HG02970 (cell line): ENCODE measurements around the gene COBLL1.

Experiments
- ATAC-seq: cut with Tn5 transposase; IDR thresholded peaks from one replicate; pipeline ENCODE4 v1.9.1; 2021; ENCODE audit warnings: mild to moderate bottlenecking, moderate library complexity, moderate number of reproducible peaks; ENCODE audit not compliant: unreplicated experiment, low FRiP score

Gene COBLL1

DNA sequence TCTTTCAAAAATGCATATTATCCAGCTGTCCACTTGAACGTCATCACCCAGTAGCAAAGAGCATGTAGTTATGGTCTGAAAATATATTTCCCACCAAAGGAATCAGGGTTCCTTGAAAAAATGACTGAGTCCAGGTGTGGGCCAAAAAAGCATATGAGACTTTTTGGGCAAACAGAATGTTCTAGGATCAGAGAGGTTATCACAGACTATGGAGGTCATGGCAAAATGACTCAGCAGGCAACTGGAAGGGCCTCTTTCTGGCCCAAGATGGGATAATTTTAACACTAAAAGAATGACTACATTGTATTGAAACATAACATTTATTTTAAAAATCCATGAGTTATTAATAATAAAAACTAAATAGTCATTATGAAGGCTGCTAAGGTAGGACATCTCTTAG lies 77.1 kb downstream of the COBLL1 start:
- ATAC-seq = no peak

DNA sequence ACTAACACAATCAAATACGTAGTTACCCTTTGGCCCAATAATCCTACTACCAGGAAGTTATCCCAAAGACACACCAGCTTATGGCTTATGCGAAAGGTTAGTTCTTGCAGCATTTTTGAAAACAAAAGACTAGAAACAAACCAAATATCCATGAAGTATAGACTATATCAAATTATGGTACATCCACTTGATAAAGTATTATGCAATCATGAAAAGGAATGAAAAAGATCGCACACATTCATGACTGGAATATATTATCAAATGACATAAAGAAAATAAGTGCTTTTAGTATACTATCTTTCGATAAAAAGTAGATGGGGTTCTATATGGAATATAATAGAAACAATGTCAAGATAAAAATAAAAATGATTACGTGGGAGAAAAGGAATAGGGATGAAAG lies 78.2 kb downstream of the COBLL1 start:
- ATAC-seq = no peak

DNA sequence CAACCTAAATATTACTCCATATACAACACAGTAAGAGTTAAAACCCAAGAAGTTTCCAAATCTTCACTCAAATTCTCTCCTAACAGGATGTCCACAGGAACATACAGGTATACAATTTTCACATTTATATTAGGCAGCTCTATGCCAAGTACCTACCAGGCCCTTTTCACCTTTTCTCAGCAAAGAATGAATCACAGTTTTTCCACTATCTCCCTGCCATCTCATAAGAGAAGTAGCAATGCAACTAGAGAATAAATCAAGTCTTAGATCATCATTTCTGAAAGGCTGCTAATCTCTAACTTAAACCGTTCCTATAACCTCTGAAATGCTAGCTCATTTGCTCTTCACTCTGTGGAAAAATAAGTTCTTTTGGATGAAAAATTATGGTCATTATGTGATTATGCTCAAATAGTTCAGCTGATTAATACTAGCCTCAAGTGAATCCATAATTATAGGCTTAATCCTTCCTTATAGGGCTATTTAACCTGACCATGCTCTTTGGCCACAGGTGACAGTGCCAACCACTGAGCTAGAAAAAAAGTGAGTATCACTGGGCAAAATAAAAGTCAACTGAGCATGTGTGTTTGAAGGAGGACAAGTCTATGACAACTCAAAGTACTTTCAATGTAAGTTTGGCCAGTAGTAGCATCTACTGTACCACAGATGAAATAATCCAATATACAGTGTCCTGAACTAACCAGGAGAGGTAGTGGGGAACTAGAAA lies 79.7 kb downstream of the COBLL1 start:
- no peak for ATAC-seq

- peak; percentile 99 for ATAC-seq
Measured at GRCh38 chr2:164761201-164761600, 80.4 kb downstream of the COBLL1 start.

DNA sequence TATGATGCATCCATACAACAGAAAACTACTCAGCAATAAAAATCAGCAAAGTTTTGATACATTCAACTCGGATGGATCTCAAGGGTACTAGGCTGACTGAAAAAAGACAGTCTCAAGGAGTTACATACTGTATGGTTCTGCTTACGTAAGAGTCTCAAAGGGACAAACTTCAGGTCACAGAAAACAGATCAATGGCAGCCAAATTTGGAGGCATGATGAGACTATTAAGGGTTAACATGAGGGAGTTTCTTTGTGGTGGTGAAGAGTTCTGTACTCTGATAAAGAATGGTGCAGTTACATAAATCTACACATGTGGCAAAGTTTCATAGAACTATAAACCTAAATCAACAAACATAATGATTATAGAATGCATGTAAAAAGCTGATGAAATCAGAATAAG lies 81.4 kb downstream of the COBLL1 start:
- ATAC-seq = no peak

DNA sequence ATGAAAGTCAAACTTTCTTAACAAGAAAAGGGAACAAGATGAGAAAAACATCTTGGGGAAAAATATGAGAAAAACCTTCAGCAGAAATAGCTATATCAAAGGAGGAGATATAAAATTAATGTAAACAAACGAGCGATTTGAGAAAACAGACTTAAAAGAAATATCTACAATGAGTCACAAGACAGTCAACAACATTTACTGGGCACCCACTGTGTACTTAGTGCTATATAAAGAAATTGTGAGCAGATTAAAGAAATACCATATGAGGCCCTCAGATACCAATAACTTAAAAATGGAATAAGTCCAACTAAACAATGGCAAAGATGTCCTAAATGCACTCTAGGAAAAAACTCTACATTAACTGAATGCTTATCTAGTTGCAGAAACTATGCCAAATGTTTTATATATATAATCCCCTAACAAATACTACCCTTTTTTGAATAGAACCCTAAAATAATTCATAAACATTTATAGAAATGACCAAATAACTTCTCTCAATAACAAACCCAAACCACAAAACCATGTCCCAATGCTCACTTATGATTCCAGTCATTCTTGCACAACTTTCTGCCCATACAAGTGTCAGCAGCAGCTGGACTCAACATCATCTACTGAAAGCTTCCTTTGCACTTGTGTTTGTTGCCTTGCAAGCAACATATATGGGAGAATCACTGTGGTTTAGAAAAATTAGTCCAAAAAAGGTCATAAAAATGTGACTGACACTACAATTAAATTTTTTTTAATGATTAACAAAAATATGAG lies 83.5 kb downstream of the COBLL1 start:
- ATAC-seq = no peak

DNA sequence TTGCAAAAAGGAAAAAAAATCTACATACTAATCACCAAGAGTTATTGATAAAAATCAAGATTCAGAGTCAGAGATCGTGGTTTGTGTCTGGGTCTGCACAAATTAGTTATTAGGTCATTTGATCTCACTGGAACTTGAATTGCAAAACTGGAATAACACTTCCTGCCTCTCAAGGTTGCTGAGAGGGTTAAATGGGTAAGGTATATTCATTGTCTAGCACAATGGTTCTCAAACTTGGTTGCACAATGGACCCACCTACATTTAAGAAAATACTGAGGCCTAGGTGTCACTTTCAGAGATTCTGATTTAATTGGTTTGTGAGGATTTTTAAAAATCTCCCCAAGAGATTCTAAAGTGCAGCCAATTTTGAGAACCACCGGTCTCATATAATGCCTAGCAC lies 84.8 kb downstream of the COBLL1 start:
- ATAC-seq = no peak

DNA sequence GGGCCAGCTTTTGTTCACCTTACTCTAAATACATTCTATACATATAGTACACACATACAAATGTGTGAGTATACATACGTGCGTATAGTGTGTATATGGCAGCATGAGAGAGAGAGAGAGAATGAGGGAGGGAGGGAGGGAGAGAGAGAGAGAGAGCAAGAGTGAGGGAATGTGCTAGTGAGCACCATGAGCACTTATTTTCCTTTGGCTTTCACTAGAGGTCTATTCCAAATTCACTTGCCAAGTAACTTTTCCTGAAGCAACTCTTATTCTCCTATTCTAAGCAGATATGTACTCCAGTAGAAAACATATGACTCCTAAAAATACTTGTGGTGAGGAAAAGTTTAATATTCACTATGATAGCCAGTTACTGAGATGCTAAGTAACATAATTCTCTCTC lies 85.7 kb downstream of the COBLL1 start:
- no peak for ATAC-seq

- no peak for ATAC-seq
Measured at GRCh38 chr2:164754157-164755093, 87.2 kb downstream of the COBLL1 start.

DNA sequence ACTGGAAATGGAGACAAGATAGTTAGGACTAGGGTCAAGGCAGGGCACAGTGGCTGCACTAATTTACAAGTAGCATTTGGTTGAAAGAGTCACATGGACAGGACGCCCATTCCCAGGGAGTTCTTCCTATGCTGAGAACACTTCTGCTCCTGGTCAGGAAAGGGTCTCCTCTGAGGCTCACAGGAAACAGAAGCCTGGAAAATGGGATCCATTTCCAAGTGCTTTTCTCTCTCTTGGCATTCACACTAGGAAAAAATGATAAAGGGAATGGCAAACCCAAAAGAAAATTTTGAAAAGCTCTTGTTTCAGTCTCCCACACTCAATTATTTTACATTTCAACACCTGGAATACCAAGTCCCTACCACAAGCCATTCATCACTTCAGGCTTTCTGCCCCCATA lies 88.7 kb downstream of the COBLL1 start:
- ATAC-seq = no peak

DNA sequence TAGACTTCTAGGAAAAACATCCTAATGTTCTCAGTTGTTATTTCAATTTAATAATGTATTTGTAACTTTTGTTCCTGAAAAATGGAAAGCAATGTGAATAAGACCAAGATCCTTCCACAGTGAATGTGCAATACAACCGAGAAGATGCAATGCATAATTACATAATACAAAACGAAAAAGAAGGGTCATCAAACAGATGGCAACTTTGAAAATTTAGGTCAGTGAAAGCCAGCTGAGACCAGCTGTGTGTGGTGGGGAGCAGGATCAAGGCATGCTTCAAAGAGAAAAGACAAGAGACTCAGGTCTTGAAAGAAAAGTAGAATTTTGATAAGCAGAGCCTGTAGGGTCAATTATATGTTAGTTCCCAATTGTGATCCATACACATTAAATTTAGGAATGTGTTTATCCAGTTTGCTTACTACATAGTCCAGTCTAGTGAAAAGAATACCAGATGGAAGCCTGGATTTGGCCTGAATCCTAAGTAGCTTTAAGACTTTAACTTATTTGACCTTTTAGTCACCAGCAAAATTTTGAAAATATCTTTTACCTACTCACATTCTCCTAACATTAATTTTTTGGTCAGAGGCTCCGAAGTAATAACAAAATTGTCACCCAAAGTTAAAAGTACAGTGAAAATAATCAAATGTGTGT lies 93.7 kb downstream of the COBLL1 start:
- ATAC-seq = no peak

- ATAC-seq = no peak
Measured at GRCh38 chr2:164747140-164747539, 94.5 kb downstream of the COBLL1 start.

- ATAC-seq = no peak
Measured at GRCh38 chr2:164746713-164747112, 94.9 kb downstream of the COBLL1 start.

GRCh38 chr2:164745012-164745797 lies 96.4 kb downstream of the COBLL1 start:
- no peak for ATAC-seq

- no peak for ATAC-seq
Measured at GRCh38 chr2:164742738-164743317, 98.8 kb downstream of the COBLL1 start.

DNA sequence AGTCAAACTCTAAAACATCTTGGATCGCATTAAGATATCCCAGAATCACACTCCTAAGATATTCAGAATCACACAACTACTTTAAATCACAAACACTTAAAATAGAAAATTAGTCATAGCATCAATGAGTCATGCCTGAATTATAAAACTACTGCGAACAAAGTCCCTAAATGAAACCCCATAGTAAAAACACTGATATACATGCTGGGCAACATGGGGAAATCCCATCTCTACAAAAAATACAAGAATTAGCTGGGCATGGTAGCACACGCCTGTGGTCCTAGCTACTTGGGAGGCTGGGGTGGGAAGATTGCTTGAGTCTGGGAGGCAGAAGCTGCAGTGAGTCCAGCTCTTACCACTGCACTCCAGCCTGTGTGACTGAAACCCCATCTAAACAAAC lies 101.7 kb downstream of the COBLL1 start:
- no peak for ATAC-seq

DNA sequence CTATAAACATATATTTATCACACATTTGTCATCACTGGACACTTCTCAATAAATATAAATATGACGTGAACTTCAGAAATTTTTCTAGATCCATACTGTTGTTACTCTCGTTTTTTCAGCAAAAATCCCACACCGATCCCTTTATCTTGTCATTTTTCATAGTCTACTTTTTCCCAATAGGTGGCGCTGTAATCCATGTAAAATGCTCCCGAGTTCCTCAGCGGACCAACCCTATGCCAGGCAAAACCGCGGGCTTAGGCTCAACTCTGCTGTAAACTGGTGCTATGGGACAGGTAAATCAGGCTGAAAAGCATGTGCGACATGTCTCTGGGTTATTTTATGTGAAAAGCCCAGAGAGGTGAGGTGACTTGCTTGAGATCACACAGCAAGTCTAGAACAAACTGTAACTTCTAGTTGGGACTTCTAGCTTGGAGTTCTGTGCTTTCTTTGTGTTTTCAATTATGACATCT lies 104.0 kb downstream of the COBLL1 start:
- ATAC-seq = no peak

DNA sequence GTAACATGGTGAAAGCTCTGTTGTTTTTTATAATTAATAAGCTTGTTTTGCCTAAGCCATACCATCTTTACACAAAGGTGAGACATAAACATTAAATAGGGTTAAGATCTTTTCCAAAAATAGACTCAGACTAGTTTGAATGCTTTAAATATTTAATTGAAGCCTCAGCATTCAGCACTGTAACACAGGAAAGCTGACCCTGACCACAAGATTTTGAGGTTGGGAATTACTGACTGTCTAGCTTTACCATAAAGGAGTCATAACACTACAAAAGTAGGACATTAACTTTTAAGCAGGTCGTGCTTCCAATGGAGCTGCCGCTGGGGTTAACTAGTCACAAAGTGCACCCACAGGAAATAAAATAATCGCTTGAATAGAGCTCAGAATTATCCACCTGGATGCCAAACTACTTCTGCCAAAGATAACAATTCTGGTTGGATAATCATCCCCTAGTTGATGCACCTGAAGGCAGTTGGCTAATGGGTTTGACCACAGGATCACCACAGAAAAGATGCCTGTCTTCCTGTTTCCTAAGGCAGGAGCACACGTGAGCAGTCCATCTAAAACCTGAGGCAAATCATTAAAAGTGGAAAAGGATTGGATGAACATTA lies 106.2 kb downstream of the COBLL1 start:
- no peak for ATAC-seq

GRCh38 chr2:164734196-164734595 lies 107.4 kb downstream of the COBLL1 start:
- ATAC-seq = no peak
